Measurements from ENCODE around the gene INPP4B.
A peak's percentile ranks its signal among the peaks of the same experiment; 100 is the strongest.

The INPP4B gene

GRCh38 chr4:142447009-142447408, 399.1 kb downstream of the INPP4B start:
- no peaks in the 10 kb centered on the region for H3K27me3 ChIP-seq (ENCODE audit: insufficient read depth, poor library complexity, severe bottlenecking)

GRCh38 chr4:142443469-142443868, 402.6 kb downstream of the INPP4B start:
- Histone ChIP-seq H3K27me3 (ENCODE audit: insufficient read depth, poor library complexity, severe bottlenecking) (no peaks in the 10 kb centered on the region), H3K9me3 (ENCODE audit: severe bottlenecking) (no peaks in the 10 kb centered on the region), H3K4me3 (ENCODE audit: severe bottlenecking) (no peak overlapping the region), H3K36me3 (ENCODE audit: low read depth) (no peaks in the 10 kb centered on the region), H3K4me1 (ENCODE audit: insufficient read depth, poor library complexity, severe bottlenecking) (peaks cover 4% of the 10 kb centered on the region), H3K27ac (ENCODE audit: poor library complexity, severe bottlenecking) (no peak overlapping the region)
- no peak for TF ChIP-seq CTCF (IDR thresholded peaks at IDR 0.05; ENCODE audit: poor library complexity, severe bottlenecking)
- no peak for DNase-seq (ENCODE audit: low spot score)
- no peak for ATAC-seq (ENCODE audit: low read depth)

More at GRCh38 chr4:142447009-142447408, 399.1 kb downstream of the INPP4B start:
- Histone ChIP-seq H3K36me3 (ENCODE audit: low read depth) (no peaks in the 10 kb centered on the region), H3K4me1 (ENCODE audit: insufficient read depth, poor library complexity, severe bottlenecking) (no peaks in the 10 kb centered on the region), H3K9me3 (ENCODE audit: severe bottlenecking) (no peaks in the 10 kb centered on the region), H3K4me3 (ENCODE audit: severe bottlenecking) (no peak overlapping the region), H3K27ac (ENCODE audit: poor library complexity, severe bottlenecking) (no peak overlapping the region)
- no peak for TF ChIP-seq CTCF (IDR thresholded peaks at IDR 0.05; ENCODE audit: poor library complexity, severe bottlenecking)
- no peak for DNase-seq (ENCODE audit: low spot score)
- ATAC-seq (ENCODE audit: low read depth) = no peak

- Histone ChIP-seq H3K27me3 (ENCODE audit: insufficient read depth, poor library complexity, severe bottlenecking) (no peaks in the 10 kb centered on the region), H3K9me3 (ENCODE audit: severe bottlenecking) (no peaks in the 10 kb centered on the region), H3K4me3 (ENCODE audit: severe bottlenecking) (no peak overlapping the region), H3K36me3 (ENCODE audit: low read depth) (no peaks in the 10 kb centered on the region), H3K27ac (ENCODE audit: poor library complexity, severe bottlenecking) (no peak overlapping the region), H3K4me1 (ENCODE audit: insufficient read depth, poor library complexity, severe bottlenecking) (peaks cover 4% of the 10 kb centered on the region)
- TF ChIP-seq CTCF (IDR thresholded peaks at IDR 0.05; ENCODE audit: poor library complexity, severe bottlenecking) = no peak
- no peak for DNase-seq (ENCODE audit: low spot score)
- ATAC-seq (ENCODE audit: low read depth) = no peak
Measured at GRCh38 chr4:142440093-142440492, 406.0 kb downstream of the INPP4B start.

GRCh38 chr4:142435599-142436235, 410.4 kb downstream of the INPP4B start:
- no peaks in the 10 kb centered on the region for H3K36me3 ChIP-seq (ENCODE audit: low read depth)
- no peaks in the 10 kb centered on the region for H3K9me3 ChIP-seq (ENCODE audit: severe bottlenecking)
- ATAC-seq (ENCODE audit: low read depth) (no peak), DNase-seq (ENCODE audit: low spot score) (peak; percentile 46)
- H3K4me3 ChIP-seq (ENCODE audit: severe bottlenecking) = no peak overlapping the region
- H3K27me3 ChIP-seq (ENCODE audit: insufficient read depth, poor library complexity, severe bottlenecking) = no peaks in the 10 kb centered on the region
- peaks cover 4% of the 10 kb centered on the region for H3K4me1 ChIP-seq (ENCODE audit: insufficient read depth, poor library complexity, severe bottlenecking)
- no peak for TF ChIP-seq CTCF (IDR thresholded peaks at IDR 0.05; ENCODE audit: poor library complexity, severe bottlenecking)
- no peak overlapping the region for H3K27ac ChIP-seq (ENCODE audit: poor library complexity, severe bottlenecking)

GRCh38 chr4:142434519-142435224, 411.4 kb downstream of the INPP4B start:
- Histone ChIP-seq H3K4me1 (ENCODE audit: insufficient read depth, poor library complexity, severe bottlenecking) (no peaks in the 10 kb centered on the region), H3K27ac (ENCODE audit: poor library complexity, severe bottlenecking) (no peak overlapping the region), H3K36me3 (ENCODE audit: low read depth) (no peaks in the 10 kb centered on the region), H3K4me3 (ENCODE audit: severe bottlenecking) (no peak overlapping the region), H3K9me3 (ENCODE audit: severe bottlenecking) (no peaks in the 10 kb centered on the region), H3K27me3 (ENCODE audit: insufficient read depth, poor library complexity, severe bottlenecking) (no peaks in the 10 kb centered on the region)
- ATAC-seq (ENCODE audit: low read depth) (no peak), DNase-seq (ENCODE audit: low spot score) (no peak)
- TF ChIP-seq CTCF (IDR thresholded peaks at IDR 0.05; ENCODE audit: poor library complexity, severe bottlenecking) = no peak

Data from RWPE2 (cell line).